Bronchial epithelial cell (primary cell): Measurements from ENCODE around the gene VEPH1. TPM values are rescaled to one million over a fixed set of nuclear protein-coding genes. Genes with fewer than 3 reads are reported as not detected.

ENCODE experiments used
- DNase-seq: peaks from one replicate; pipeline ENCODE4 v3.0.0-alpha.2; 2010; ENCODE audit warnings: low read depth
- FAIRE-seq: peaks from 2 replicates; lab custom pipeline; 2011; peaks lifted over from hg19 to GRCh38; lab: Jason Lieb, UNC
- H3K27me3 ChIP-seq: 2 replicates; pipeline ENCODE4 v1.5.1; 2011; ENCODE audit warnings: low read length; ENCODE audit not compliant: control insufficient read depth, insufficient read depth
- H3K36me3 ChIP-seq: 2 replicates; pipeline ENCODE4 v1.5.1; 2011; ENCODE audit warnings: low read length; ENCODE audit not compliant: control insufficient read depth, insufficient read depth
- H3K4me3 ChIP-seq: 2 replicates; pipeline ENCODE4 v1.5.1; 2011; ENCODE audit warnings: mild to moderate bottlenecking, low read depth, low read length, control low read depth
- CTCF ChIP-seq: IDR thresholded peaks from 2 replicates; pipeline ENCODE4 v1.5.1; 2011; ENCODE audit warnings: mild to moderate bottlenecking, moderate library complexity, low read length, control low read depth, inconsistent platforms; ENCODE audit not compliant: insufficient read depth, severe bottlenecking
- total RNA-seq: library from RNA; depleted of rRNA; stranded (reverse); fragments of >200 nt; gene quantifications from 2 replicates; pipeline ENCODE4 v1.2.1, GENCODE V29; 2014

VEPH1 gene
- total RNA-seq, 1 donor from 2014 or later: 1.3 TPM

DNA sequence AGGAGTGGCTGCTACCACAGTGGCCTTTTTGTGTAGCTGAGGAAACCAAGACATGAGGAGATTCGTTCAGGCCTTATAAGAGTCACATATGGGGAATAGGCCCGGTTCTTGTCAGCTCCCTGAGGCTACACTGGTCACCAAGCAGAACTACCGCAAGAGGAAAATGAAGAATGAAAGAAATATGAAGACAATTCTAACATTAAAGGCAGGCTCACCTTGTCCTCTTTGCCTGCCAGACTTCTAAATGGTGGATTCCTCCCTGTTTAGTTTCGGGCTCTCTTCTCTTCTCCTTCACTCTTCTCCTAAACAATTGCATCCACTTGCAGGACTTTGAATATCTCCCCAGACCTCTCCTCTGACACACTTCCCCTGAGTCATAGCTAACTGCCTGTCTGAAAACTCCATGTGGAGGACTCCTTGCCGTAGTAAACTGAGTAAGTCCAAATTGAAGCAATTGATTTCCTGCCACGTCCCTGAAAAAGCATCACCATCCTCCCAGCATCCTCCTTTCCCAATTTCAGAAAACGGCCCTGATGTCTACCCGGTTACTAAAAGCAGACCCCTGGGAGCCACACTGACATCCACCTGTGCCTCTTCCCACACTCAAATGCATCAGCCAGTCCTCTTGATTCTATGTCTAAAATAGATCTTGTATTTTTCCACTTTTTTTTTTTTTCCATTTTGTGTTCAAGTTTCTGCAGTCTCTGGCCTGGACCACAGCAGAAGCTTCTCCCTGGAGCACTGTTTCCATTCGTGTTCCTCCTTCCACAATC is 30.3 kb upstream of the VEPH1 start:
- H3K36me3 ChIP-seq: no peaks in the 10 kb centered on the region
- H3K27me3 ChIP-seq: no peaks in the 10 kb centered on the region
- H3K4me3 ChIP-seq: no peak overlapping the region
- peak; percentile 73 for DNase-seq
- TF ChIP-seq CTCF: no peak
- no peak for FAIRE-seq

DNA sequence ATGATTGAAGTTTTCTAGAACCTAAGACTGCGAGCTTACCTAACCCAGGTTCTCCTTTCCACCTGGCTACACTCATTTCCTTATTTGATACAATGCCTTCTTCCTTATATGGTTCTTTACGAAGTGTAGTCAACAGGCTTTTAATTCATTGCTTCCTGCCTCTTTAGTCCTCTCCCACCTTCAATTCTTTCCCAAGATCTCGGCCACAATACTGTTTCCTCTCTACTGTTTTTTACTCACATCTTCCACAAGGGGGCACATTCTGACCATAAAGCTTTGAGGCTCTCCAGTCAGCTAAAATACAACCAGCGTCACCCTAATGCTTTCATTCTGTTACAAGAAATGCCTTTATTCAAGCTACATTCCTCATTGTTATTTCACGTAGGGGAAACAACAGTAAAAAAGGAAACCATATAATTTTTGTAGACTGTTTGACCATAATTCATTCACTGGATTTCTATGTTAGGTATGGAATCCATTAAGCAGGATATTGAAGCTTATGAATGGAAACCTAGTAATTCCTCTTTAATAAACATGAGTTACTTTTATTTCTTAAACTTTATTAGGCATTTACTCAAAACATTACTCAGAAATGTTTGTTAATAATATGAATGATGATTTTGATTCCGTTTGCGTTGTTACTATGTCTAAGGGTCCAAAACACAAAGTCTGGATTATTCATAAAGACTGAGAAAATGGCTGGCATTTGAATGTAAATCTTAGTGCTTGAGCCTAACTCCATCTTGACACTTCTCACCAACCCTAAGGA is 29.5 kb upstream of the VEPH1 start:
- FAIRE-seq (no peak), DNase-seq (peak; percentile 74)
- Histone ChIP-seq H3K36me3 (no peaks in the 10 kb centered on the region), H3K4me3 (no peak overlapping the region), H3K27me3 (no peaks in the 10 kb centered on the region)
- TF ChIP-seq CTCF: peak; percentile 66

DNA sequence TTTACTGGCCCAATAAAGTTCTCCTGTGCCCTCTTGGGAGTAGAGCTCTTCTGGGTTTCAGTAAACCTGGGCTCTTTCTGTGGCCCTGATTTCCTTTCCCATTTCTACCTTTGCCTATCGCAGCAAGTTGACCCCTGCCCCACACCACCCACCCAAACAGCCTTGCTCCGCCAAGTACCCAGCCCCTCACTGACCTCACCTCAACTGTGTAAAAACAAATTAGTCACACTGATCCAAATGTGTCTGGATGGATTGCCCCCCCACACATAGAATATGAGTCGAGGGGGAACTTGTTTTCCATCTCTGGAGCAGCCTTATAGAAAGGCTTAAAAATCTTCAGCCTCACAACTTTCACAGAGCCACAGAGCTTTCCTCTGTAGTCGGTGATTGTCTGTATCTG is 28.6 kb upstream of the VEPH1 start:
- Histone ChIP-seq H3K27me3 (no peaks in the 10 kb centered on the region), H3K36me3 (no peaks in the 10 kb centered on the region), H3K4me3 (no peak overlapping the region)
- TF ChIP-seq CTCF: no peak
- FAIRE-seq (no peak), DNase-seq (no peak)

GRCh38 chr3:157531301-157531660 is 28.1 kb upstream of the VEPH1 start:
- no peak overlapping the region for H3K4me3 ChIP-seq
- DNase-seq: peak; percentile 29
- no peak for FAIRE-seq
- TF ChIP-seq CTCF: no peak
- no peaks in the 10 kb centered on the region for H3K36me3 ChIP-seq
- no peaks in the 10 kb centered on the region for H3K27me3 ChIP-seq

DNA sequence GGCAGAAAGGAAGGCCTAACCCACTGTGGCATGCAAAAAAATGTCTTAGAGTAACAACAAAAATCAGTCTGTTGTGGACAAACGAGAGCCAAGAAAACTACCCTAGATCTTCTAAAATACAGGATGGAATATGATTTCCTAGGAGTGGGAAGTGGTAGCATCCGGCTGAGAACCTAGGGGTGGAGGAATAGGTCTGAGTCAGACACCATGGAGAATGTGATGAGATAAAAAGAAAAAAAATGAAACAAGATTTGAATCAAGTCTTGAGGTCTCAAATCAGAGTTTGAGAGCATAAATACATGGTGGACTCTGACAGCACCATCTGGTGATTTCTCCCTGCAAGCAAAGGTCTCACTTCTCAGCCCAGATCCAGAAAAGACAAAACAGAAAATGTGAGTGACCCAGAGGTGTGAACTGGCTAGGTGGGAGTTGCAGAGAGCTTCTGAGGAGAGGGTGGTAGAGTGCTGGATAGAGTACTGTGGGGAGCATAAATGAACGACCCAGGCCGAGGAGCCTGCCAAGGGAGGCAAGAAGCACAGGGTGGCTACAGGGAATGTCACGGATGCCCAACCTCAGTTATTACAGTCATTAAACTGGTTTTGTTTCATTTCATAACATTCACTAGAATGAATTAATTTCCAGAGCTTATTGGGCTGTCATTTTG is 27.6 kb upstream of the VEPH1 start:
- no peak for DNase-seq
- Histone ChIP-seq H3K36me3 (no peaks in the 10 kb centered on the region), H3K27me3 (no peaks in the 10 kb centered on the region), H3K4me3 (no peak overlapping the region)
- FAIRE-seq: no peak
- no peak for TF ChIP-seq CTCF
